ENCODE measurements around the gene TMEM213. TPM values are rescaled to one million over a fixed set of nuclear protein-coding genes. Genes with fewer than 3 reads are reported as not detected.
"Not testable (repeated sequence)": the region's sequence is repeated elsewhere in the genome, so short reads cannot be mapped to it uniquely, and the experiment has no call there.

Gene TMEM213
- total RNA-seq, 1 experiment from 2014 or later = not detected

- CTCF ChIA-PET = no interaction called here
- no peak for TF ChIP-seq EZH2 (IDR thresholded peaks at IDR 0.05; ENCODE audit: low read depth)
- TF ChIP-seq, protein P1, sequence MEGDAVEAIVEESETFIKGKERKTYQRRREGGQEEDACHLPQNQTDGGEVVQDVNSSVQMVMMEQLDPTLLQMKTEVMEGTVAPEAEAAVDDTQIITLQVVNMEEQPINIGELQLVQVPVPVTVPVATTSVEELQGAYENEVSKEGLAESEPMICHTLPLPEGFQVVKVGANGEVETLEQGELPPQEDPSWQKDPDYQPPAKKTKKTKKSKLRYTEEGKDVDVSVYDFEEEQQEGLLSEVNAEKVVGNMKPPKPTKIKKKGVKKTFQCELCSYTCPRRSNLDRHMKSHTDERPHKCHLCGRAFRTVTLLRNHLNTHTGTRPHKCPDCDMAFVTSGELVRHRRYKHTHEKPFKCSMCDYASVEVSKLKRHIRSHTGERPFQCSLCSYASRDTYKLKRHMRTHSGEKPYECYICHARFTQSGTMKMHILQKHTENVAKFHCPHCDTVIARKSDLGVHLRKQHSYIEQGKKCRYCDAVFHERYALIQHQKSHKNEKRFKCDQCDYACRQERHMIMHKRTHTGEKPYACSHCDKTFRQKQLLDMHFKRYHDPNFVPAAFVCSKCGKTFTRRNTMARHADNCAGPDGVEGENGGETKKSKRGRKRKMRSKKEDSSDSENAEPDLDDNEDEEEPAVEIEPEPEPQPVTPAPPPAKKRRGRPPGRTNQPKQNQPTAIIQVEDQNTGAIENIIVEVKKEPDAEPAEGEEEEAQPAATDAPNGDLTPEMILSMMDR (conservative IDR thresholded peaks at IDR 0.05) = no peak
- H2AFZ ChIP-seq = no peak overlapping the region
Measured at GRCh38 chr7:138802706-138803105, 4.9 kb downstream of the TMEM213 start.

GRCh38 chr7:138804618-138805017 is 6.8 kb downstream of the TMEM213 start:
- DNase-seq = no peak
- H3K9me2 ChIP-seq (ENCODE audit: insufficient read depth) = no peaks in the 10 kb centered on the region
- H3K9me3 ChIP-seq (ENCODE audit: insufficient read depth, low read depth) = no peaks in the 10 kb centered on the region; the same call in 1 of the 2 replicates
- H3K36me3 ChIP-seq (ENCODE audit: low read depth) = no peaks in the 10 kb centered on the region
- ChIA-PET CTCF (no interaction called here), POLR2A (ENCODE audit: unreplicated experiment) (no interaction called here)
- H3K79me2 ChIP-seq (ENCODE audit: low read depth) = no peaks in the 10 kb centered on the region
- BruUV-seq (replicated peaks) = no TSS peak
- no peak overlapping the region for H2AFZ ChIP-seq
- no peak overlapping the region for H3K27ac ChIP-seq
- no peak overlapping the region for H3K4me3 ChIP-seq
- H3K4me2 ChIP-seq = no peak overlapping the region
- no peaks in the 10 kb centered on the region for H3K27me3 ChIP-seq (ENCODE audit: insufficient read depth, low read depth)
- no peaks in the 10 kb centered on the region for H3K4me1 ChIP-seq (replicated peaks; ENCODE audit: insufficient read depth)
- H4K20me1 ChIP-seq (ENCODE audit: insufficient read depth) = no peaks in the 10 kb centered on the region
- intact Hi-C loops (cut with micrococcal nuclease; ENCODE audit: unreplicated experiment) = no loop called here
- H3F3A ChIP-seq (ENCODE audit: insufficient read depth, low read depth) = no peaks in the 10 kb centered on the region
- TF ChIP-seq, protein P1 (conservative IDR thresholded peaks at IDR 0.05) = no peak
- no peak for TF ChIP-seq EZH2 (IDR thresholded peaks at IDR 0.05; ENCODE audit: low read depth)

More at GRCh38 chr7:138802706-138803105, 4.9 kb downstream of the TMEM213 start:
- Histone ChIP-seq H3K9me3 (ENCODE audit: insufficient read depth, low read depth) (no peaks in the 10 kb centered on the region; the same call in 1 of the 2 replicates), H3F3A (ENCODE audit: insufficient read depth, low read depth) (no peaks in the 10 kb centered on the region), H4K20me1 (ENCODE audit: insufficient read depth) (no peaks in the 10 kb centered on the region), H3K36me3 (ENCODE audit: low read depth) (no peaks in the 10 kb centered on the region), H3K27ac (no peak overlapping the region), H3K9me2 (ENCODE audit: insufficient read depth) (no peaks in the 10 kb centered on the region), H3K27me3 (ENCODE audit: insufficient read depth, low read depth) (no peaks in the 10 kb centered on the region), H3K4me3 (no peak overlapping the region), H3K4me2 (no peak overlapping the region), H3K4me1 (replicated peaks; ENCODE audit: insufficient read depth) (no peaks in the 10 kb centered on the region), H3K79me2 (ENCODE audit: low read depth) (no peaks in the 10 kb centered on the region)
- POLR2A ChIA-PET (ENCODE audit: unreplicated experiment) = no interaction called here
- no peak for DNase-seq
- intact Hi-C loops (cut with micrococcal nuclease; ENCODE audit: unreplicated experiment) = no loop called here
- no TSS peak for BruUV-seq (replicated peaks)

DNA sequence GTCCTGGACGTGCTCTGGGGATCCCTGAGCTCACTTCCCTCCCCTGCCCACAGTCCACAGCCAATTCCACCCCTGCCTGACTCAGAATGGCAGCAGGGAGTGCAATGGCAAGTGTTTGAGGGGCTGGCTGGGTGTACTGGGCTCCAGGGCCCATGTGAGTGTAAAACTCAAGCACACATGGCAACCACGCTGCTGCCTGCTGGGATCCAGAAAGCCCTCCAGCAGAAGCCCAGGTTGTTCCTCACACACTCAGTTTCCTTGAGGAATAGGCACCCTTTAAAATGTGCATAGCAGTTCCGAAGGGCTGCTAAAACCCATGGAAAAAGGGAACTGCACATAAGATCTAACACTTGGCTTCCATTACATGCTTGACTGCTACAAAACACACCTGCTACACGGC is 11.6 kb downstream of the TMEM213 start:
- TF ChIP-seq, protein P1 (conservative IDR thresholded peaks at IDR 0.05) = no peak
- TF ChIP-seq EZH2 (IDR thresholded peaks at IDR 0.05; ENCODE audit: low read depth) = no peak
- Histone ChIP-seq H3F3A (ENCODE audit: insufficient read depth, low read depth) (no peaks in the 10 kb centered on the region), H2AFZ (no peak overlapping the region), H3K9me3 (ENCODE audit: insufficient read depth, low read depth) (no peaks in the 10 kb centered on the region; the same call in 1 of the 2 replicates), H3K4me1 (replicated peaks; ENCODE audit: insufficient read depth) (no peaks in the 10 kb centered on the region), H3K9me2 (ENCODE audit: insufficient read depth) (no peaks in the 10 kb centered on the region), H4K20me1 (ENCODE audit: insufficient read depth) (no peaks in the 10 kb centered on the region), H3K4me2 (no peak overlapping the region), H3K79me2 (ENCODE audit: low read depth) (no peaks in the 10 kb centered on the region), H3K27ac (no peak overlapping the region), H3K4me3 (no peak overlapping the region), H3K36me3 (ENCODE audit: low read depth) (no peaks in the 10 kb centered on the region), H3K27me3 (ENCODE audit: insufficient read depth, low read depth) (no peaks in the 10 kb centered on the region)
- DNase-seq = no peak
- CTCF ChIA-PET = no interaction called here
- intact Hi-C loops (cut with micrococcal nuclease; ENCODE audit: unreplicated experiment) = no loop called here
- POLR2A ChIA-PET (ENCODE audit: unreplicated experiment) = no interaction called here
- BruUV-seq (replicated peaks) = no TSS peak

- CTCF ChIA-PET; H3K4me2 ChIP-seq; H3K27ac ChIP-seq; H4K20me1 ChIP-seq (ENCODE audit: insufficient read depth); H3K4me3 ChIP-seq; H3K79me2 ChIP-seq (ENCODE audit: low read depth); H3K36me3 ChIP-seq (ENCODE audit: low read depth); H3K9me2 ChIP-seq (ENCODE audit: insufficient read depth); H3K27me3 ChIP-seq (ENCODE audit: insufficient read depth, low read depth); DNase-seq; H3K9me3 ChIP-seq (ENCODE audit: insufficient read depth, low read depth); H2AFZ ChIP-seq; H3F3A ChIP-seq (ENCODE audit: insufficient read depth, low read depth); POLR2A ChIA-PET (ENCODE audit: unreplicated experiment); H3K4me1 ChIP-seq (replicated peaks; ENCODE audit: insufficient read depth); BruUV-seq (replicated peaks); intact Hi-C loops (cut with micrococcal nuclease; ENCODE audit: unreplicated experiment): not testable (repeated sequence)
Measured at GRCh38 chr7:138811327-138811726, 13.5 kb downstream of the TMEM213 start.
